Ascending aorta (tissue), 2 donors: Measurements from ENCODE around the gene MYOZ3. TPM values are rescaled to one million over a fixed set of nuclear protein-coding genes. Genes with fewer than 3 reads are reported as not detected.

ENCODE experiments used
- DNase-seq, 2 donors: peaks; one replicate each; pipeline ENCODE4 v3.0.0-alpha.2; 2019; ENCODE audit warnings: low spot score in 2 of 2
- H3K27ac ChIP-seq, 2 donors: fragments of 200-600 bp; sonication (generic); one replicate each; pipeline ENCODE4 v1.5.1; 2016 to 2017; ENCODE audit warnings: mild to moderate bottlenecking in 1 of 2
- H3K27me3 ChIP-seq: fragments of 200-600 bp; sonication (generic); one replicate; pipeline ENCODE4 v1.5.1; 2017
- H3K36me3 ChIP-seq, 2 donors: fragments of 200-600 bp; sonication (generic); one replicate each; pipeline ENCODE4 v1.5.1; 2016
- H3K4me1 ChIP-seq, 2 donors: fragments of 200-600 bp; sonication (generic); one replicate each; pipeline ENCODE4 v1.5.1; 2016 to 2017; ENCODE audit warnings: mild to moderate bottlenecking in 1 of 2
- H3K4me3 ChIP-seq, 2 donors: fragments of 200-600 bp; sonication (generic); one replicate each; pipeline ENCODE4 v1.5.1; 2016 to 2017; ENCODE audit warnings: mild to moderate bottlenecking in 1 of 2
- H3K9me3 ChIP-seq, 2 donors: fragments of 200-600 bp; sonication (generic); one replicate each; pipeline ENCODE4 v1.5.1; 2016
- intact Hi-C: fragments of 100-400 bp; cut with DNase I; formaldehyde crosslinking; loops from one replicate; pipeline ENCODE4 v1.15.1; 2023
- total RNA-seq: library from RNA; depleted of rRNA; stranded (reverse); fragments of >200 nt; gene quantifications from one replicate; pipeline ENCODE4 v1.1.0, GENCODE V29; 2016
- TF ChIP-seq, protein P1 (sequence below), 3 experiments: fragments of 200-600 bp in 2 of 3; fragments of 450-650 bp in 1 of 3; sonication (generic) in 2 of 3; IDR thresholded peaks; one replicate each; pipeline ENCODE4 v1.5.1; 2016 to 2019; ENCODE audit warnings: antibody characterized with exemption in 3 of 3, mild to moderate bottlenecking in 1 of 3, moderate library complexity in 1 of 3

MYOZ3 gene
- total RNA-seq, 1 donor from 2014 or later = 1.1 TPM

DNA sequence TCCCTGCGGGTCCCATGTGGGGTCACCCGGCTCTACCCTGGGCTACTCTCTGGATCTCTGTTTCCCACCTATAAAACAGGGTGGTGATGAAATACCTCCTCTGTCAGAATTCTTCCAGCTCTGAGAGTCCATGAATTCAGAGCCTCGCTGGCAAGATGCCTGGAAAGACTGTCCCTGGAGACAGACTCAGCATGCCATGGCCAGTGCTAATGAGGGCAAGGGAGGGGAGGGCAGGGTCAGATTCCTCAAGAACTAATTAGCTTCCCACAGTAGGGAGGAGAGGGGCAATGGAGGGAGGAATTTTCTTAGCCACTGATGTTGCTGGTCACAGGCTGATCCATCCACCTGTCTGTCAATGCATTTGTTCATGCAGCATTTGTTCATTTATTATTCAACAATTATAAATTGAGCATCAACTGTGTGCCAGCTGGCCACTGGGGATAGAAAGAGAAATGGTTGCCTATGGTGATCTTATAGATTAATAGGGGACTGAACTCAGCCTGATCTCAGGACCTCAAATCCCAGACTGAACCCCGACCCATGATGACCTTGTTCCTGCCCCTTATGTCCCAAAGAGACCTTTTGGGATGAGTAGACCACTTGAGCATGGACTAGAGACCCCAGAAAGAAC is 15.9 kb upstream of the MYOZ3 start:
- intact Hi-C loops = no loop called here
- H3K9me3 ChIP-seq = no peaks in the 10 kb centered on the region
- H3K4me1 ChIP-seq = peaks cover 53 to 86% of the 10 kb centered on the region in 2 donors
- peaks cover 22 to 23% of the 10 kb centered on the region in 2 donors for H3K36me3 ChIP-seq
- peak overlapping the region; percentile 95 to 96 for H3K27ac ChIP-seq
- H3K27me3 ChIP-seq = no peaks in the 10 kb centered on the region
- peak overlapping the region; percentile 10 to 19 for H3K4me3 ChIP-seq
- DNase-seq = peak in 1 of 2 donors; percentile 92
- TF ChIP-seq, protein P1, sequence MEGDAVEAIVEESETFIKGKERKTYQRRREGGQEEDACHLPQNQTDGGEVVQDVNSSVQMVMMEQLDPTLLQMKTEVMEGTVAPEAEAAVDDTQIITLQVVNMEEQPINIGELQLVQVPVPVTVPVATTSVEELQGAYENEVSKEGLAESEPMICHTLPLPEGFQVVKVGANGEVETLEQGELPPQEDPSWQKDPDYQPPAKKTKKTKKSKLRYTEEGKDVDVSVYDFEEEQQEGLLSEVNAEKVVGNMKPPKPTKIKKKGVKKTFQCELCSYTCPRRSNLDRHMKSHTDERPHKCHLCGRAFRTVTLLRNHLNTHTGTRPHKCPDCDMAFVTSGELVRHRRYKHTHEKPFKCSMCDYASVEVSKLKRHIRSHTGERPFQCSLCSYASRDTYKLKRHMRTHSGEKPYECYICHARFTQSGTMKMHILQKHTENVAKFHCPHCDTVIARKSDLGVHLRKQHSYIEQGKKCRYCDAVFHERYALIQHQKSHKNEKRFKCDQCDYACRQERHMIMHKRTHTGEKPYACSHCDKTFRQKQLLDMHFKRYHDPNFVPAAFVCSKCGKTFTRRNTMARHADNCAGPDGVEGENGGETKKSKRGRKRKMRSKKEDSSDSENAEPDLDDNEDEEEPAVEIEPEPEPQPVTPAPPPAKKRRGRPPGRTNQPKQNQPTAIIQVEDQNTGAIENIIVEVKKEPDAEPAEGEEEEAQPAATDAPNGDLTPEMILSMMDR (IDR thresholded peaks at IDR 0.05) = no peak

DNA sequence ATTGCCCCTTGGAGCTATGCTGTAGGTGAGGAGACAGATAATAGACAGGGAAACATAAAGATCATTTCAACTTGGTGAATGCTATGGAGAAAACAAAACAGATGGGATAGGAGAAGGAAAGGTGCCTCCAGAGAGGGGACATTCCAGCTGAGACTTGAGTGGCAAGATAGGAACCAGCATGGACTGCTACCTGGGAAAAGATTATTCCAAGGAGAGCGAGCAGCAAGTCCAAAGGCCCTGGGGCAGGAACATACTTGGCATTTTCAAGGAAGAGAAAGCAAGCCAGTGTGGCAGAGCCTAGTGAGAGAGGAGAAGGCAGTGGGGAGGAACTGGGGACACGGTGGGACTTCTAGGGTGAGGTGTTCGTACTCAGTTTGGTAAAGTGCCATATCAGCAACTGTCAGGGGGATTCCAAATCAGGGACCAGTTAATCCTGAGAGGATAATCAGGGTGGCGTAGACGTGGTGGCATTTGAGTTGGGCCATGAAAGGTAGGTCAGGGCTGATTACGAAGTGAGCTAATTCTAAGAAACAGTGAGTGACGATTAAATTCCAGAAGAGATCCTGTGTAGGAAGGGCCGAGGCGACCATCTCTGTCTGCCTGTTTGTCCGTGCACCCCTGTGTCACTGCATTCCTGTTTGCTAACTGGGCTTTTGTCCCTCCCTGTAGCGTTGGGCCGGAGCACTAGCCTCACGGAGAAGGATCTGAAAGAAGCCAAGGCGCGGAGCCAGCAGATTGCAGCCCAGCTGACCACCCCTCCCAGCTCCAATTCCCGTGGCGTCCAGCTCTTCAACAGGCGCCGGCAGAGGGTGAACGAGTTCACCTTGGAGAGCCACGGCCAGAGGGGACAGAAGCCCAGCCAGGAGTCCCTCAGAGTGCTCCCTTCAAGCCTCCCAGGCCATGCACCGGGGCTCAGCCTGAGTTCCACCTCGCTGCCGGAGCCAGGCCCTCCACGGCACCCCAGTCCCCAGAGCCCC is 13.5 kb upstream of the MYOZ3 start:
- H3K4me1 ChIP-seq = peaks cover 52 to 89% of the 10 kb centered on the region in 2 donors
- peak overlapping the region; percentile 86 for H3K27ac ChIP-seq
- peaks cover 34 to 39% of the 10 kb centered on the region in 2 donors for H3K36me3 ChIP-seq

DNA sequence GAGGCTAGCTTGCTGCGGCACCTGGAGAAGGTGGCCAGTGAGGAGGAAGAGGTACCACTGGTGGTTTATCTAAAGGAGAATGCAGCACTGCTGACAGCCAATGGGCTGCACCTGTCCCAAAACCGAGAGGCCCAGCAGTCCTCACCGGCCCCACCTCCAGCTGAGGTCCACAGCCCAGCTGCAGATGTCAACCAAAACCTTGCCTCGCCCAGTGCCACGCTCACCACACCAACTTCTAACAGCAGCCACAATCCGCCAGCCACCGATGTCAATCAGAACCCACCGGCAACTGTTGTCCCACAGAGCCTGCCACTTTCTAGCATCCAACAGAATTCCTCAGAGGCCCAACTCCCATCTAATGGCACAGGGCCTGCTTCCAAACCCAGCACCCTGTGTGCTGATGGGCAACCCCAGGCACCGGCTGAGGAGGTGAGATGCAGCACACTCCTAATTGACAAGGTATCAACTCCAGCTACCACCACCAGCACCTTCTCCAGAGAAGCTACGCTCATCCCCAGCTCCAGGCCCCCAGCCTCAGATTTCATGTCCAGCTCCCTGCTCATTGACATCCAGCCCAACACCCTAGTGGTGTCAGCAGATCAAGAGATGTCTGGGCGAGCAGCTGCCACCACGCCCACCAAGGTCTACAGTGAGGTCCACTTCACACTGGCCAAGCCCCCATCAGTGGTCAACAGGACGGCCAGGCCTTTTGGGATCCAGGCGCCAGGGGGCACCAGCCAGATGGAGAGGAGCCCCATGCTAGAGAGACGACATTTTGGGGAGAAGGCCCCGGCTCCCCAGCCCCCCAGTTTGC is 12.6 kb upstream of the MYOZ3 start:
- peaks cover 34 to 46% of the 10 kb centered on the region in 2 donors for H3K36me3 ChIP-seq
- DNase-seq = no peak
- H3K4me3 ChIP-seq = peak overlapping the region in 1 of 2 donors; percentile 35
- intact Hi-C loops = no loop called here
- H3K9me3 ChIP-seq = no peaks in the 10 kb centered on the region
- peak overlapping the region; percentile 86 for H3K27ac ChIP-seq
- H3K27me3 ChIP-seq = no peaks in the 10 kb centered on the region
- peaks cover 47 to 90% of the 10 kb centered on the region in 2 donors for H3K4me1 ChIP-seq
- TF ChIP-seq, protein P1 (IDR thresholded peaks at IDR 0.05) = no peak

More for the DNA sequence above, 13.5 kb upstream of the MYOZ3 start:
- intact Hi-C loops = no loop called here
- peak in 1 of 2 donors; percentile 89 for DNase-seq
- Histone ChIP-seq H3K4me3 (peak overlapping the region in 1 of 2 donors; percentile 35), H3K27me3 (no peaks in the 10 kb centered on the region), H3K9me3 (no peaks in the 10 kb centered on the region)
- TF ChIP-seq, protein P1 (IDR thresholded peaks at IDR 0.05) = no peak

DNA sequence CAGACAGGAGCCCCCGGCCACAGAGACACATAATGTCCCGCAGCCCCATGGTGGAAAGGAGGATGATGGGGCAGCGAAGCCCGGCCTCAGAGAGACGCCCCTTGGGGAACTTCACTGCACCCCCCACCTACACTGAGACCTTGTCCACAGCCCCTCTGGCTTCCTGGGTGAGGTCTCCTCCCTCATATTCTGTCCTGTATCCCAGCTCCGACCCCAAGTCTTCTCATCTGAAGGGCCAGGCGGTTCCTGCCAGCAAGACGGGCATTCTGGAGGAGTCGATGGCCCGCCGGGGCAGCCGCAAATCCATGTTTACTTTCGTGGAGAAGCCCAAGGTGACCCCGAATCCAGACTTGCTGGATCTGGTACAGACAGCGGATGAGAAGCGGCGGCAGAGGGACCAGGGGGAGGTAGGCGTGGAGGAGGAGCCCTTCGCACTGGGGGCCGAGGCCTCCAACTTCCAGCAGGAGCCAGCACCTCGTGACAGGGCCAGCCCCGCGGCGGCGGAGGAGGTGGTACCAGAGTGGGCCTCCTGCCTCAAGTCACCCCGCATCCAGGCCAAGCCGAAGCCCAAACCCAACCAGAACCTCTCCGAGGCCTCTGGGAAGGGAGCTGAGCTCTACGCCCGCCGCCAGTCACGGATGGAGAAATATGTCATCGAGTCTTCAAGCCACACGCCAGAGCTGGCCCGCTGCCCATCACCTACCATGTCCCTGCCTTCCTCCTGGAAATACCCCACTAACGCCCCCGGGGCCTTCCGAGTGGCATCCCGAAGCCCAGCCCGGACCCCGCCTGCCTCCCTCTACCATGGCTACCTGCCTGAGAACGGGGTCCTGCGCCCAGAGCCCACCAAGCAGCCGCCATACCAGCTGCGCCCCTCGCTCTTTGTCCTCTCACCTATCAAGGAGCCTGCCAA is 11.7 kb upstream of the MYOZ3 start:
- peaks cover 45 to 82% of the 10 kb centered on the region in 2 donors for H3K4me1 ChIP-seq
- DNase-seq = no peak
- intact Hi-C loops = no loop called here
- no peaks in the 10 kb centered on the region for H3K9me3 ChIP-seq
- no peaks in the 10 kb centered on the region for H3K27me3 ChIP-seq
- no peak overlapping the region for H3K4me3 ChIP-seq
- TF ChIP-seq, protein P1 (IDR thresholded peaks at IDR 0.05) = no peak
- H3K27ac ChIP-seq = peak overlapping the region; percentile 86
- H3K36me3 ChIP-seq = peaks cover 34 to 54% of the 10 kb centered on the region in 2 donors
